Measurements from ENCODE around the gene C2CD2L. TPM values are rescaled to one million over a fixed set of nuclear protein-coding genes. Genes with fewer than 3 reads are reported as not detected.

The C2CD2L gene
- polyA plus RNA-seq, 1 of the 3 experiments (the other 2 are of a cell fraction), result 8.6 TPM

DNA sequence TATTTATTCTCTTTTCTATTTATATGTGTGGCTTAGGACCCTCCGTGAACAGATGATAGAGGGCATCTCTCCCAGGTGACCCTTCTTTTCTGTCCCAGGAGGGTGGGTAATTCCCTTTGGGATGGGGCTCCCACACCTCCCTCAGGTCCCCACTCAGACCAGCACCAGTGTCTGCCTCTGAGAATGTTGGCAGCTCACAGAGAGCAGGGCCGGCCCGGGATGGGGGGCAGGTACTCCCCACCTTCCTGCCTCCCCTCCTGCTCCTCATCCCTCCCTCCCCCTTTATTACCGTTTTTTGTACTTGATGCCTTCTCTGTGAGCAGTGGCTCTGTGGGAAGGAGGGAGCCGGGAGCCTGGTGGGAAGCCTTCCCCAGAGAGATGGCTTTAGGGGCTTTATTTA is 9.5 kb downstream of the C2CD2L start:
- no peak overlapping the region for H3K4me3 ChIP-seq (ENCODE audit: low read depth in 2 of 2, low read length in 1 of 2)
- H3F3A ChIP-seq (replicated peaks; ENCODE audit: insufficient read depth), result peaks cover 12% of the 10 kb centered on the region
- TF ChIP-seq RCOR1 (IDR thresholded peaks at IDR 0.05; ENCODE audit: low read length) (no peak), YY1 (IDR thresholded peaks at IDR 0.05; ENCODE audit: low read depth) (no peak), FOXM1 (IDR thresholded peaks at IDR 0.05; ENCODE audit: low read depth) (no peak)
- TF ChIP-seq, protein P1, sequence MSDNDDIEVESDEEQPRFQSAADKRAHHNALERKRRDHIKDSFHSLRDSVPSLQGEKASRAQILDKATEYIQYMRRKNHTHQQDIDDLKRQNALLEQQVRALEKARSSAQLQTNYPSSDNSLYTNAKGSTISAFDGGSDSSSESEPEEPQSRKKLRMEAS (IDR thresholded peaks at IDR 0.05; ENCODE audit: low read depth), result no peak
- peaks cover 0 to 41% of the 10 kb centered on the region in 2 experiments for H3K36me3 ChIP-seq (replicated peaks in 1 of 2; ENCODE audit: control insufficient read depth in 1 of 2, insufficient read depth in 2 of 2, low read length in 1 of 2)
- ChIA-PET POLR2A (no interaction called here), CTCF (interaction anchor here (0.6 to 2.0 kb wide), 2 partner anchors 14 kb away, joined by 3 to 6 read pairs; partner anchors contain the start of gene DPAGT1)
- H3K4me2 ChIP-seq, result no peak overlapping the region
- no peaks in the 10 kb centered on the region for H3K27me3 ChIP-seq (ENCODE audit: insufficient read depth)
- no peak for DNase-seq
- H3K9ac ChIP-seq, result no peak overlapping the region
- peaks cover 2% of the 10 kb centered on the region for H3K79me2 ChIP-seq (ENCODE audit: insufficient read depth)
- H3K9me3 ChIP-seq, result no peaks in the 10 kb centered on the region
- H4K20me1 ChIP-seq (ENCODE audit: insufficient read depth), result no peaks in the 10 kb centered on the region
- no peak overlapping the region for H2AFZ ChIP-seq (ENCODE audit: low read depth)
- H3K9me2 ChIP-seq, result no peaks in the 10 kb centered on the region
- WGBS (ENCODE audit: low lambda C conversion rate), result 56% methylated on average over 5 of the region's 5 CpGs
- peaks cover 7 to 9% of the 10 kb centered on the region in 2 experiments; a peak in 3 of 4 replicates for H3K4me1 ChIP-seq (ENCODE audit: control insufficient read depth in 1 of 2, insufficient read depth in 2 of 2, low read depth in 1 of 2, low read length in 1 of 2)
- no peak overlapping the region for H3K27ac ChIP-seq (ENCODE audit: low read depth in 2 of 2, low read length in 1 of 2)

DNA sequence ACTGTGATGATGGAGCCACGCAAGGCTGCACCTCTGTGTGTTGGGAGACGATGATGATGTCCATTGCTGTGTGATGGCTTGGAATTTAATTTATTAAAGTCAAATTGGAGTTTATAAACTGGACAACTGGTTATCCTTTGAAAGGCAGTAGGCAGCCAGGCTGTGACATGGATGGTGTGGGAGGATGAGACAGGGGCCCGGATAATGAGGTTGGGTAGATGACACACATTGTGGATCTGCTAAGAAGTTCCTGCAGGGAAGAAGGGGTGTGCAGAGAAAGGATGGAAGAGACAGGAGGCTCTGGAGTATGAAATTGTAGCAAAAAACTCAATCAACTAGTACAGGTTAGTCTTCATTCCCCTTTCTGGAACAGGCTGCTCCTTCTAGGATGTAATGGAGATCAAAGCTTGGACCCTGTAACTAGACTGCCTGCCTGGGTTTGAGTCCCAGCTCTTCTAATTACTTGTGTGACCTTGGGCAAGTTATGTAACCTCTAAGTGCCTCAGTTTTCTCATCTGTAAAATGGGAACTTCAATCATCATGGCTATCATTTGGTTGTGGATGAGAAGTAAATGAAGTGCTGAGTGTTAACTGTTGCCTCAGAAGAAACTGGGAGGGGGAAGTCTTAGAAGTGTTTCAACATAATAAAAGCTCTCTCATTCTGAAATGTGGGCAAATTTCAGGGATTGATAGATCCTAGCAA is 10.0 kb downstream of the C2CD2L start:
- Histone ChIP-seq H3F3A (replicated peaks; ENCODE audit: insufficient read depth) (peaks cover 12% of the 10 kb centered on the region), H3K36me3 (replicated peaks in 1 of 2; ENCODE audit: control insufficient read depth in 1 of 2, insufficient read depth in 2 of 2, low read length in 1 of 2) (peaks cover 0 to 36% of the 10 kb centered on the region in 2 experiments), H3K4me1 (ENCODE audit: control insufficient read depth in 1 of 2, insufficient read depth in 2 of 2, low read depth in 1 of 2, low read length in 1 of 2) (peaks cover 7 to 11% of the 10 kb centered on the region in 2 experiments; a peak in 3 of 4 replicates), H2AFZ (ENCODE audit: low read depth) (no peak overlapping the region), H4K20me1 (ENCODE audit: insufficient read depth) (no peaks in the 10 kb centered on the region), H3K9me3 (no peaks in the 10 kb centered on the region), H3K27me3 (ENCODE audit: insufficient read depth) (no peaks in the 10 kb centered on the region), H3K79me2 (ENCODE audit: insufficient read depth) (peaks cover 7% of the 10 kb centered on the region), H3K4me2 (no peak overlapping the region), H3K27ac (ENCODE audit: low read depth in 2 of 2, low read length in 1 of 2) (no peak overlapping the region), H3K9ac (no peak overlapping the region), H3K9me2 (no peaks in the 10 kb centered on the region), H3K4me3 (ENCODE audit: low read depth in 2 of 2, low read length in 1 of 2) (no peak overlapping the region)
- TF ChIP-seq, protein P2, sequence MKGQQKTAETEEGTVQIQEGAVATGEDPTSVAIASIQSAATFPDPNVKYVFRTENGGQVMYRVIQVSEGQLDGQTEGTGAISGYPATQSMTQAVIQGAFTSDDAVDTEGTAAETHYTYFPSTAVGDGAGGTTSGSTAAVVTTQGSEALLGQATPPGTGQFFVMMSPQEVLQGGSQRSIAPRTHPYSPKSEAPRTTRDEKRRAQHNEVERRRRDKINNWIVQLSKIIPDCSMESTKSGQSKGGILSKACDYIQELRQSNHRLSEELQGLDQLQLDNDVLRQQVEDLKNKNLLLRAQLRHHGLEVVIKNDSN (IDR thresholded peaks at IDR 0.05; ENCODE audit: borderline replicate concordance, low read depth), result no peak
- TF ChIP-seq, protein P3, sequence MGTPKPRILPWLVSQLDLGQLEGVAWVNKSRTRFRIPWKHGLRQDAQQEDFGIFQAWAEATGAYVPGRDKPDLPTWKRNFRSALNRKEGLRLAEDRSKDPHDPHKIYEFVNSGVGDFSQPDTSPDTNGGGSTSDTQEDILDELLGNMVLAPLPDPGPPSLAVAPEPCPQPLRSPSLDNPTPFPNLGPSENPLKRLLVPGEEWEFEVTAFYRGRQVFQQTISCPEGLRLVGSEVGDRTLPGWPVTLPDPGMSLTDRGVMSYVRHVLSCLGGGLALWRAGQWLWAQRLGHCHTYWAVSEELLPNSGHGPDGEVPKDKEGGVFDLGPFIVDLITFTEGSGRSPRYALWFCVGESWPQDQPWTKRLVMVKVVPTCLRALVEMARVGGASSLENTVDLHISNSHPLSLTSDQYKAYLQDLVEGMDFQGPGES (IDR thresholded peaks at IDR 0.05; ENCODE audit: low read depth, low read length), result no peak
- TF ChIP-seq GATA2 (CRISPR knock-in tag; IDR thresholded peaks at IDR 0.05) (no peak), EZH2phosphoT487 (IDR thresholded peaks at IDR 0.05; ENCODE audit: borderline replicate concordance, low read depth) (no peak), EP300 (IDR thresholded peaks at IDR 0.05; ENCODE audit: borderline replicate concordance in 1 of 2, low read depth in 1 of 2, low read length in 1 of 2) (no peak), RAD21 (IDR thresholded peaks at IDR 0.05; ENCODE audit: low read length) (no peak), MXI1 (IDR thresholded peaks at IDR 0.05; ENCODE audit: low read depth, low read length) (no peak), NRF1 (IDR thresholded peaks at IDR 0.05; ENCODE audit: low read depth, low read length) (no peak), FOXM1 (IDR thresholded peaks at IDR 0.05; ENCODE audit: low read depth) (no peak), FOXJ3 (CRISPR knock-in tag; IDR thresholded peaks at IDR 0.05) (no peak), GABPA (IDR thresholded peaks at IDR 0.05; ENCODE audit: low read depth) (no peak), RCOR1 (IDR thresholded peaks at IDR 0.05; ENCODE audit: low read length) (no peak)
- TF ChIP-seq, protein P1 (IDR thresholded peaks at IDR 0.05; ENCODE audit: low read depth), result no peak
- ChIA-PET POLR2A (no interaction called here), CTCF (interaction anchor here (0.6 kb wide), 1 partner anchor 15 kb away, joined by 3 read pairs; no protein-coding TSS in a partner anchor)
- no peak for DNase-seq
- 98% methylated on average over 3 of the region's 3 CpGs for WGBS (ENCODE audit: low lambda C conversion rate)

Data from SK-N-SH (cell line).